KMS-11 (cell line): ENCODE data around the gene SAC3D1.

ENCODE experiments used
- H2AFZ ChIP-seq: fragments of 200-600 bp; sonication (generic); 2 replicates; pipeline ENCODE4 v1.6.1; 2016; ENCODE audit warnings: antibody characterized with exemption, mixed run types, low read depth
- H3K27ac ChIP-seq: fragments of 200-600 bp; sonication (generic); 2 replicates; pipeline ENCODE4 v1.6.1; 2016; ENCODE audit warnings: mild to moderate bottlenecking, mixed run types
- H3K27me3 ChIP-seq: fragments of 200-600 bp; sonication (generic); 2 replicates; pipeline ENCODE4 v1.6.1; 2017; ENCODE audit warnings: mild to moderate bottlenecking, low read depth, mixed run types, moderate library complexity; ENCODE audit not compliant: insufficient read depth
- H3K36me3 ChIP-seq: fragments of 200-600 bp; sonication (generic); 2 replicates; pipeline ENCODE4 v1.6.1; 2017; ENCODE audit warnings: mild to moderate bottlenecking, mixed run types; ENCODE audit not compliant: insufficient read depth
- H3K4me1 ChIP-seq: fragments of 200-600 bp; sonication (generic); 2 replicates; pipeline ENCODE4 v1.6.1; 2016; ENCODE audit warnings: mild to moderate bottlenecking, low read depth, mixed run types; ENCODE audit not compliant: poor library complexity, severe bottlenecking
- H3K4me2 ChIP-seq: fragments of 200-600 bp; sonication (generic); 2 replicates; pipeline ENCODE4 v1.7.0; 2016; ENCODE audit warnings: mild to moderate bottlenecking, mixed run types
- H3K4me3 ChIP-seq: fragments of 200-600 bp; sonication (generic); IDR thresholded peaks from 2 replicates; pipeline ENCODE4 v1.6.1; 2017; ENCODE audit warnings: low read depth, low read length, mixed read lengths; ENCODE audit not compliant: insufficient read depth
- H3K79me2 ChIP-seq: fragments of 200-600 bp; sonication (generic); 2 replicates; pipeline ENCODE4 v1.6.1; 2016; ENCODE audit warnings: low read depth, mixed run types; ENCODE audit not compliant: insufficient read depth
- H3K9ac ChIP-seq: fragments of 200-600 bp; sonication (generic); 2 replicates; pipeline ENCODE4 v1.6.1; 2016; ENCODE audit warnings: mild to moderate bottlenecking, mixed run types
- H4K20me1 ChIP-seq: fragments of 200-600 bp; sonication (generic); 2 replicates; pipeline ENCODE4 v1.6.1; 2016; ENCODE audit warnings: mild to moderate bottlenecking, mixed run types; ENCODE audit not compliant: insufficient read depth
- TF ChIP-seq, protein P1 (sequence below): fragments of 200-600 bp; sonication (generic); conservative IDR thresholded peaks from 2 replicates; pipeline ENCODE4 v1.6.1; 2017; ENCODE audit warnings: low read depth, mild to moderate bottlenecking, antibody characterized with exemption, low read length, moderate library complexity, mixed read lengths

The SAC3D1 gene

DNA sequence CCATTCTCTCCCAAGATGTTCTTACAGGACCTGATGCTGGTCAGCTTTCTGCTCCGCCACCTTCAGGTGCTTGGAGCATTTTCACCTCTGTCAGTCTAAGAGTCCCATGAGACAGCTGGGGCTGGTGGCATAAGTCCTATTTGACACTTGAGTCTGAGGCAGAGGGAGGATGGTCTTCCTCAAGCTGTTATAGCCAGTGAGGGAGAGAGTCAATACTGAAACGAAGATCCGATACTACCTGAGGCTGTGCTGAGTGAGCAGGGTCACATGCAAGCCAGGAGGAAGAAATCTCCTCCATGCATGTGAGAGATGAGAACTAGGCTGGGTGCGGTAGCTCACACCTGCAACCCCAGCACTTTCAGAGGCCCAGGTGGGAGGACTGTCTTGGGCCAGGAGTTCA, 48.6 kb downstream of the SAC3D1 start:
- Histone ChIP-seq H3K4me1 (peaks cover 91% of the 10 kb centered on the region), H3K9ac (peak overlapping the region; percentile 43; the same call in 1 of the 2 replicates), H3K79me2 (peaks cover 12% of the 10 kb centered on the region; the same call in 1 of the 2 replicates), H3K36me3 (no peaks in the 10 kb centered on the region), H4K20me1 (no peaks in the 10 kb centered on the region), H3K27ac (peak overlapping the region; percentile 82), H3K27me3 (no peaks in the 10 kb centered on the region), H3K4me3 (no peak overlapping the region), H3K4me2 (peak overlapping the region; percentile 68), H2AFZ (no peak overlapping the region)
- TF ChIP-seq, protein P1, sequence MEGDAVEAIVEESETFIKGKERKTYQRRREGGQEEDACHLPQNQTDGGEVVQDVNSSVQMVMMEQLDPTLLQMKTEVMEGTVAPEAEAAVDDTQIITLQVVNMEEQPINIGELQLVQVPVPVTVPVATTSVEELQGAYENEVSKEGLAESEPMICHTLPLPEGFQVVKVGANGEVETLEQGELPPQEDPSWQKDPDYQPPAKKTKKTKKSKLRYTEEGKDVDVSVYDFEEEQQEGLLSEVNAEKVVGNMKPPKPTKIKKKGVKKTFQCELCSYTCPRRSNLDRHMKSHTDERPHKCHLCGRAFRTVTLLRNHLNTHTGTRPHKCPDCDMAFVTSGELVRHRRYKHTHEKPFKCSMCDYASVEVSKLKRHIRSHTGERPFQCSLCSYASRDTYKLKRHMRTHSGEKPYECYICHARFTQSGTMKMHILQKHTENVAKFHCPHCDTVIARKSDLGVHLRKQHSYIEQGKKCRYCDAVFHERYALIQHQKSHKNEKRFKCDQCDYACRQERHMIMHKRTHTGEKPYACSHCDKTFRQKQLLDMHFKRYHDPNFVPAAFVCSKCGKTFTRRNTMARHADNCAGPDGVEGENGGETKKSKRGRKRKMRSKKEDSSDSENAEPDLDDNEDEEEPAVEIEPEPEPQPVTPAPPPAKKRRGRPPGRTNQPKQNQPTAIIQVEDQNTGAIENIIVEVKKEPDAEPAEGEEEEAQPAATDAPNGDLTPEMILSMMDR: no peak

DNA sequence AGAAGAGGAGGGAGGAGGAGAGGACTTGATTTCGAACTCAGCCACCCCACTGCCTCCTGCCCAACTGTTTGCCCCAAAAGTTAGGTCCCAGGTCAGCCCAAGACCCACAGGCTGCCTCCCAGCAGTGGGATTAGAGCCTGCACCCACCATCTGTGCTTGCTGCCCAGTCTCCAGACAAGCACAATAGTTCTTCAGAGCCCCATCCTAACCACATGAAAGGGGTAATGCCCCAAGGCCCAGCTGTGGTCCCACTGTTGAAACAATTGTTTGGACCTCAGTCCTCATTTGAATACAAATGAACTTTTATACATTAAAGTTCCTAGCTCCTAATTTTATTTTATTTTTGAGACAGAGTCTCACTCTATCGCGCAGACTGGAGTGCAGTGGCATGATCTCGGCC, 49.6 kb downstream of the SAC3D1 start:
- Histone ChIP-seq H3K27ac (peak overlapping the region; percentile 82), H3K79me2 (peaks cover 2% of the 10 kb centered on the region; the same call in 1 of the 2 replicates), H3K36me3 (no peaks in the 10 kb centered on the region), H3K4me1 (peaks cover 91% of the 10 kb centered on the region), H2AFZ (no peak overlapping the region), H3K4me2 (peak overlapping the region; percentile 68), H4K20me1 (no peaks in the 10 kb centered on the region), H3K4me3 (no peak overlapping the region), H3K9ac (peak overlapping the region; percentile 43; the same call in 1 of the 2 replicates), H3K27me3 (no peaks in the 10 kb centered on the region)
- TF ChIP-seq, protein P1: no peak
